NCI-H2171 treated with DMSO at 0.1 percent for 48 hours (cell line): ENCODE results near the gene SFSWAP.
"Not testable (repeated sequence)": the region's sequence is repeated elsewhere in the genome, so short reads cannot be mapped to it uniquely, and the experiment has no call there.

Experiments used
- DNase-seq: peaks from one replicate; lab custom pipeline; 2025; lab: John Stamatoyannopoulos, UW

Gene SFSWAP

DNA sequence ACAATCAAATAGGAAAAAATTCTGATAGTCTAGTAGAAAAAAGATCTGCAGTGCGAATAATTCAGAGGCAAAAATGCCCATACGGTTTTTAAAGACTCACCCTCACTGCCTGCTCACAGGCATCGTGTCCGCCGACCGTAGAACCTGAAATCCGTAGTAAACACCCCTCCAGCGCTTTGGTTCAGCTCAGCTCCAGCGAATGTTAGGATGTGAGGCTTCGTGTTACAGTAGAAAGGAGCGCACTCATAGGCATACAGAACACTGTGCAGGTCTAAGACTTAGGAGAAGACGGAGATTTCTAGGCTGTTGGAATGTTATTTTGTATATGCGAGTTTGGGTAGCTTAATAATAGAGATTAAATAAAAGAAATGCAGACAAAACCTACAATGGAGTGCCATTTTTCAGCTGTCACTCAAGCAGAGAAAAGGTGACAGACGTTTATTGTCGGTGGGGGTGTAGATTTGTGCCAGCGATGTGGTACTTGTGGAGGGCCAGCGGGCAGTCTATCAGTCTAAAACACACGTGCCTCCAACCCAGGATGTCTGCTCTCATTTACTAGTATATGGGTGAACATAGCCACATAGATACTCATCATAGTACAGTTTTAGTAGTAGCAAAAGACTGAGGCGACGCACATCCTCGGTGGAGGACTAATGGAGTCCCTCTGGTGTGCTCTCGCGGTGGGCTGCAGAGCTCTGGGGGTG, 25.7 kb downstream of the SFSWAP start:
- DNase-seq, result no peak

DNA sequence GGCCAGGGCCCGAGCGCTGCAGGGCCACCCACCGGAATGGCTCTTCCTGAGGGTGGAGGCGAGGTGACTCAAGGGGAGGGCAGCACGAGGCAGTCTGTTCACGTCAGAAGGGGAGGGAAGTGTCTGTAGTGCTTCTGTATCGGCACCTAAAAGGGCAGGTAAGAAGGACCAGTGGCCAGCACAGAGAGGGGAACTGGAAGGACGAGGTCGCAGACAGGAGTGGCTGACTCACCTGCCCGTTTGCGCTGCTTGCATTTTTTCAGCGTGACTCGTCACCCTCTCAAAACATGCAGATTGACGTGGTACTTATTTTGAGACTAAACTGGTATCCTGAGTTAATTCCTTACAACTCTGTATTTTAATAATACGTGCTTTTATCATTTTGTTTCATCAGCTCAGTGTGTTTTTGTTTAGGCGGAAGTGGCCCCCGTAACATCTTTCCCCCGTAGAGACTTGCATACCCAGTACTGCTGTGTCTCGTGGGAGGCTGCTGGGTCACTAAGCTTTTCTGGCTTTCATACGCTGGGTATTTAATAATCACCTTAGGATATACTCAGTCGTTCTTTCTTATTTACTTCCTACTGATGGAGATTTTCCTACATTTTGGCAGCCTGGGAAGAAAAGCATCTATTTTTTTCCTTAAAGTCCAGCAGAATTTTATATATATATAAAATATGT, 26.4 kb downstream of the SFSWAP start:
- no peak for DNase-seq

DNA sequence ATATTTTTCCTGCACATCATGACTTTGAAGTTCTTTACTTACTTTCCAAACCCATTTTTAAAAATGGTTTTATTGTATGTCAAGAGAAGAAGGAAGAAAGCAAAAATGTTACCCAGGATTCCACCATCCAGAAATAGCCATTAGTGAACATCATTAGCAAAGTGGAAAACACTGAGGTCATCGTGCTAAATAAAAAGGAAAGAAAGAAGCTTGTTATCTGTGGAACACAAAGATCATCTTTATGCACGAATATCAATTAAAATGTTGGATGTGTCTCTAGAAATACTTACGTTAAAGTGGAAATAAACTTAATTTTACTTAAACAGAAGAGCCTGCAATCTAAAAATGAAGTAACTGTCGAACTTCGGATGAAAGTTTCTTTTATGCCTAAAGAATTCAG, 27.3 kb downstream of the SFSWAP start:
- DNase-seq, result no peak

DNA sequence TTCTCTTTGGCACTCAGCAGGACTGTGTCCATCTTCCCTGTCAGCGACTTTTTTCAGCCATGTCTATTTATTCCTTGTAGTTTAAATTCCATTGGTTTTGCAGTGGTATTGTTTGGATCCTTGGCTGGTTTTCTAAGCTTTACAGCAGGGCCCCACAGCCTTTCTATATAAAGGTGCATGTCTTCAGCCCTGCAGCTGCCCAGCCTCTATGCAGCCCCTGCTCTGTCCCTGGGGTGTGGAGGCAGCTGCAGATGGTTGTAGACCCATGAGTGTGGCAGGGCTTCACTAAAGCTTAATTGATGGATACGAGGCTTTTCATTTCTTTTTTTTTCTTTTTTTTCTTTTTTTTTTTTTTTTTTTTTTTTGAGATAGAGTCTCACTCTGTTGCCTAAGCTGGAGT, 29.7 kb downstream of the SFSWAP start:
- no peak for DNase-seq

DNA sequence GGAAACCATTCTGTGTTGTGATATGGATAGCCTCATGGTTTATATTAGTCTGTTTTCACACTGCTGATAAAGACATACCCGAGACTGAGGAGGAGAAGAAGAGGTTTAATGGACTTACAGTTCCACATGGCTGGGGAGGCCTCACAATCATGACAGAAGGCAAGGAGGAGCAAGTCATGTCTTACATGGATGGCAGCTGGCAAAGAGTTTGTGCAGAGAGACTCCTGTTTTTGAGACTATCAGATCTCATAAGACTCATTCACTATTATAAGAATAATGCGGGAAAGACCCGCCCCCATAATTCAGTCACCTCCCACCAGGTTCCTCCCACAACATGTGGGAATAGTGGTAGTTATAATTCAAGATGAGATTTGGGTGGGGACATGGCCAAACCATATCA, 31.9 kb downstream of the SFSWAP start:
- DNase-seq, result not testable (repeated sequence)

DNA sequence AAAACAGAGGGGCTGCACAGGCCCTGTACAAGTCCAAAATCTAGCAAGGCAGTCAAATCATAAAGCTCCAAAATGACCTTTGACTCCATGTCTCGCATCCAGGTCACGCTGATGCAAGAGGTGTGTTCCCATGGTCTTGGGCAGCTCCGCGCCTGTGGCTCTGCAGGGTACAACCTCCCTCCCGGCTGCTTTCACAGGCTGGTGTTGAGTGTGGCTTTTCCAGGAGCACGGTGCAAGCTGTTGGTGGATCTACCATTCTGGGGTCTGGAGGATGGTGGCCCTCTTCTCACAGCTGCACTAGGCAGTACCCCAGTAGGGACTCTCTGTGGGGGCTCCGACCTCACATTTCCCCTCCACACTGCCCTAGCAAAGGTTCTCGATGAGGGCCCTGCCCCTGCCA, 32.5 kb downstream of the SFSWAP start:
- not testable (repeated sequence) for DNase-seq

DNA sequence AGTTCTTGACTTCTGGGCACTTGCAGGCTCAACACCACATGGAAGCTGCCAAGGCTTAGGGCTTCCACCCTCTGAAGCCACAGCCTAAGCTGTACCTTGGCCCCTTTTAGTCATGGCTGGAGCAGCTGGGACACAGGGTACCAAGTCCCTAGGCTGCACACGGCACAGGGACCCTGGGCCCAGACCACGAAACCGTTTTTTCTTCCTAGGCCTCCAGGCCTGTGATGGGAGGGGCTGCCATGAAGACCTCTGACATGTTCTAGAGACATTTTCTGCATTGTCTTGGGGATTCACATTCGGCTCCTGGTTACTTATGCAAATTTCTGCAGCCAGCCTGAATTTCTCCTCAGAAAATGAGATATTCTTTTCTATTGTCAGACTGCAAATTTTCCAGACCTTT, 33.0 kb downstream of the SFSWAP start:
- not testable (repeated sequence) for DNase-seq

DNA sequence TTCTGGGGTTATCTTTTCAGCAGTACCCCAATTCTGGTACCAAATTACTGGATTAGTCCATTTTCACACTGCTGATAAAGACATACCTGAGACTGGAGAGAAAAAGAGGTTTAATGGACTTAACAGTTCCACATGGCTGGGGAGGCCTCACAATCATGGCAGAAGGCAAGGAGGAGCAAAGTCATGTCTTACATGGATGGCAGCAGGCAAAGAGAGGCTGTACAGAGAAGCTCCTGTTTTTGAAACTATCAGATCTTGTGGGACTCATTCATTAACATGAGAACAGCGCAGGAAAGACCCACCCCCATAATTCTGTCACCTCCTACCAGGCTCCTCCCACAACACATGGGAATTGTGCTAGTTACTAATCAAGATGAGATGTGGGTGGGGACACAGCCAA, 33.8 kb downstream of the SFSWAP start:
- not testable (repeated sequence) for DNase-seq

DNA sequence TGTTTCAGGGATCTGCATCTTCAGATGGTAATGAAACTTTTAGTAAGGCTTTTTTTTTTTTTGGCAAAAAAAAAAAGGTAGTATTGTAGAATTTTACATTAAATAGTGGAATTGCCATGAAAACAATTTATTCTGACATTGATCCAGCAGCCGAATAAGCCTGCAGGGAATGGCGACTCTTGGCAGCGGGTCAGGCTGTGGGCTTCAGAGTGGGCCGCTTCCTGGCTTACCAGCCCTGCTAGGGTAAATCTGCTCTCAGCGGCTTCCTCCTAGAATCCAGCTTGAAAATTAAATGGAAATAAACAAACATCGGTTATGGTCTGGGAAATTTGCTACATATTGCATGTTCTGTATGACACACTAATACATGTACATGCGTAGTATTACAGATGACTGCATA, 34.8 kb downstream of the SFSWAP start:
- DNase-seq, result no peak

DNA sequence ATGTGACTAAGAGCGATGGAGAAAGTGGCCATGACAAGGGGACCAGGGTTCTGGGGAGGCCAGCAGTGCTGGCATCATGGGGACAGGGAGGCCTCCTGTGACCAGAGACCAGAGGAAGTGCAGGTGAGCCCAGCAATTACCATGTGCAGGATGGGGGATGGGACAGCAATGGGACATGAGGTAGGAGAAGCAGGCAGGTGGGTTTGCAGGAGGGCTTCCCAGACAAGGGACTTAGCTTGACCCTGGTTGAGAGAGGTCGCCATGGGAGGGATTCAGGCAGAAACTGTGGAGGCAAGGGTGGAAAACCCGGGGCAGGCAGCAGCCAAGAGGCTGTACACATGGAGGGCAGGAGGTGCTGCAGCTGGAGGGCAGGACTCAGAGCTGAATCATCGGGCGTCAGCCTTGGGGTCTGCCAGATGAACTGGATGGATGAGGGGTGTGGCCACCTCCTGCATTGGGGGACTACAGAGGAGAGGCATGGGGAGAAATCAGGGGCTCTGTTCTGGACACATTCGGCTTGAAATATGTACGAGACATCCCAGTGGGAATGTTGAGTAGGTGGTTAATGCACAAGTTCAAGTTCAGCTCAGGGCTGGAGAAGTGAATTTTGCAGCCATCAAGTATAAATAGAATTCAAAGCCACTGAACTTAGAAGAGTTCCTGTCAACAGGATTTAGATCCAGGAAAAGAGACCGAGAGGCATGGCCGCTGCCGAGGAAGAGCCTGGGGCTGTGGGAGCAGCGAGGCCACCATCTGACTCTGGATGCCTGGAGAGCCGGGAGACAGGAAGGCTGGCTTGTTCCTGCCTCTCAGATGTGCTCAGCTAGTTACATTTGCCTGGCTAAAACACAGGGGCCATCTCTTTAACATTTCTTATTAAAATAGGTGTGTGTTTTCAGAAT, 36.6 kb downstream of the SFSWAP start:
- no peak for DNase-seq

DNA sequence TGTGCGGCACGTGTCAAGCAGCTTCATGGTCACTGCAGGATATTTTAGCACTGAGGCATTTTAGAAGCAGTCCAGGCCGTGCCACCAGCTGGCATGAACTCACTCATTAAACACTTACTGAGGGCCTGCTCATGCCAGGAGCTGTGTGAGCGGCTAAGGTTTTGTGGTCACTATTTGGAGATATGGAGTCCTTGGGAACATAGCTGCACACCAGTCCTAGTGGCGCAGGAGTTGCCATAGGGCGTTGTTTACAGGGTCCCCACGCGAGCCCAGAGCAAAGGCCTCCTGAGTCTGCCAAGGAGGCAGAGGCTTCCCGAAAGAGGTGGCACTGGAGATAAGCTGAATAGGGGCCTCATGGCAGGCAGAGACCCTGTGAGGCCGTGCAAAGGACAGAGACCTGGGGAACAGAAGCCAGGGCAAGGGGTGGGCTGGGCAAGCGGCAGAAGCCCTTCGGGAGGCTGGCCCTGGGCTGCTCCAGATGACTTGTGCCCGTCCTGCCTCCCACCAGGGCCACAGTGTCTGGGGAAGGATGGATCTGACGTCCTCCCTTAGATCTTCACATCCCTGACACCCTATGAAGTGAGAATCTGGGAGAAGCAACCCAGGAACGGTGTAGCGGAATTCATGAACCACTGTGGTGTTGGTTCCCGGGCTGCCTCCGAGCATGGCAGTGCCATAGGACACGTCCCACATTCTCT, 38.9 kb downstream of the SFSWAP start:
- no peak for DNase-seq

DNA sequence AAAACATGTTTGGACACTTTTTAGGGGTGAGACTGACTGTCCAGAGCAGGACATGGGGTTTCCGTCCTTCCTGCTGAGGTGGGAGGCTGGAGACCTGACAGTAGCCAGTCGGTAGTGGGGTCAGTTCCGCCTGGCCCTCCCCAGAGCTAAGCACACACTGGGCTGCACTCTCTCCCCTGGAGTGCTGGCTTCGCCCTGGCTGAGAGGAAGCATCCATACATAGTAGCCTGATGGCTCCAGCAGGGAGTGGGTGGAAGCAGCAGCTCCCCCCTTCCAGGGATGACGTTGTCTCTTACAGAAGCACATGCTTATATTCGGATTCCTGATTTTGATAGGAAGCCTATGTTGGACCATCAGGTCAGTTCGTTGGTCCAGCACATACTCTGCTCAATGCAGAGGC, 40.4 kb downstream of the SFSWAP start:
- DNase-seq, result no peak

DNA sequence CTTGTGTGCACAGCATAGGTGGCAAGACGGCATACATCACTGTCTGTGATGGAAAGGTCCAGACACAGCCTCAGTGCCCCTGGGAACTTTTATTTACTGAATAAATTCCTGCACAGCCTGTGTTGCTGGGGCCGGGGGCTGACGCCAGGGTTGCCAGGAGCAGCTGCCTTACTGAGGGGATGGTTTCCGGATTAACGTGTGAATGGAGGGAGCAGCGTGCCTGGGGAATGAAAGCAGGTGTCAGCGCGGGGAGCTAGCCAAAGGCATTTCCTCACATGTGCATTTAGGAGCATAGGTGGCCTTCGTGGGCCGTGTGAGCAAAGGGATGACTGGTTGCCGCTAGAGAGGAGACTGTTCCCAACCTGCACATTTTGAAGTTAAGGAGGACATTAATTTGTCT, 41.6 kb downstream of the SFSWAP start:
- no peak for DNase-seq

DNA sequence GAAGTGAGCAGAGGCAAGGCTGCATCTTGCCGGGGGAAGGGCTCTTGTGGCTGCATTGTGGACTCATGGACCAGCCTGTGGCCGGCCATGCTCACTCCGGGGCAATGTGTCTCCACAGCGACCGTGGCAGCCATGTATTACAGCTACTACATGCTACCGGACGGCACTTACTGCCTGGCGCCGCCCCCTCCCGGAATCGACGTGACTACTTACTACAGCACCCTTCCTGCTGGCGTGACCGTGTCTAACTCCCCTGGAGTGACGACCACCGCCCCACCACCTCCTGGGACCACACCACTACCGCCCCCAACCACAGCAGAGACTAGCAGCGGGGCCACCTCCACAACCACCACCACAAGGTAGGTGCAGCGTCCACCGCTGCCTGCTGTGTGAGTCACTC, 42.1 kb downstream of the SFSWAP start:
- no peak for DNase-seq

DNA sequence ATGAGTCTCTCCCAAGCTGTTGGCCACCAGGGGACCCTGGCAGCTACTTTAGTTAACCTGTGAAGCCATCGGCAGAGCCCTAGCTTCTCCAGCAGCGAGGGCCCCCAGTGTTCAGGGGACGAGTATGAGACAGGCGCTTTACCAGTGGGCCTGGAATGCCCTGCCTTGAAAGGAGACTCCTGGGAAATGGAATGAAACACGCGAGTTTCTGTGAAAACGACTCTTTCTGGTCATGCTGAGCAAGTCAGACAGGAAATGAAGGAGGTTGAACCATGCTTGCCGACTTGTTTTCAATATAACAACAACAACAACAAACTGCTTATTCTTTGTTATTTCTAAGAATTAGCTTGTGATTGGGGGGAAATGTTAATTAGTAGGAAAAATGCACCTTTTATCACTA, 42.9 kb downstream of the SFSWAP start:
- DNase-seq, result no peak

DNA sequence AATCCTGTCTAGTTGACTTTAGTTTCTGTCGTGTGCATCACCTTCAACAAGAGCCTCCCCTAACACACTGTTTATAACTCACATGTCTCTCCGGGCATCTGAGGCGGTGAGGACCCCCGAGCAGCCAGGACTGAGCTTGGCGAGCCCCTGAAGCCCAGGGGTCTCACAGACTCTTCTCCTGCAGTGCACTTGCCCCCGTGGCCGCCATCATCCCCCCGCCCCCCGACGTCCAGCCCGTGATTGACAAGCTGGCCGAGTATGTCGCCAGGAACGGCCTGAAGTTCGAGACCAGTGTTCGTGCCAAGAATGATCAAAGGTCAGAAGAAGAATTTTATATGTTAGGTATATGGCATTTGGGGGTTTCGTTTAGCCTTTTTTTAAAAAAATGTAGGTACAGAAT, 43.3 kb downstream of the SFSWAP start:
- DNase-seq, result no peak

DNA sequence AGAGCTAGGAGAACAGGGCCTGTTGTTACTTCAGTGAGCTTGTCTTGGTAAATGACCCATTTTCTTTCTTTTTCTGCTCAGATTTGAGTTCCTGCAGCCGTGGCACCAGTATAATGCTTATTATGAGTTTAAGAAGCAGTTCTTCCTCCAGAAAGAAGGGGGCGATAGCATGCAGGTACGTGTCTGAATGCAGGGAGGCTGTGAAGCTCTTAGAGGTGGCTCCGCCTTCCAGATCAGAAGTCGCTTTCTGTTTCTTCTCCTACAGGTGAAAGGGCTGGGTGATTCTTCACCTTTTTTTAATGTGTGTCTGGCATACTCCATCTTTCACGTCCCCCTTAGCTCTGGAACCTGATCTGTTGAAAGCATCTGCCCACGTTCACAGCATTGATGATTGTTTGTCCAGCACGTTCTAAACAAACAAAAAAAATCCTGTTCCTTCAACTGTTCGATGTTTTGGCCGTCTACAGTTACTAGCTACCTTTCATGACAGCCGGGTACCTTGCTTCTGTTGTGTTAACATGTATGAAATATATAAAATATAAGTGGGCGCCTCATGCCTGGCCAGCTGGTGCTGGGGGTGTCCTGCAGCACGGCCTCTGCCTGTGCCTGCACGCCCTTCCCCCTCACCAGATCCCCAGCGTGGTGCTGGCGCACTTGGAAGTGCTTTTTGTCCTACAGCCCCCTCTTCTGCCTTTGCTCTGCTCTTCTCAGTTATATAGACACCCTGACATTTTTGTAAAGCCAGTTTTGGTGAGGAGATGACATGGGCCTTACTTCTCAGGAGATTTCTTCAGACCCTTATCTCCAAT, 44.6 kb downstream of the SFSWAP start:
- DNase-seq, result peak; percentile 58

DNA sequence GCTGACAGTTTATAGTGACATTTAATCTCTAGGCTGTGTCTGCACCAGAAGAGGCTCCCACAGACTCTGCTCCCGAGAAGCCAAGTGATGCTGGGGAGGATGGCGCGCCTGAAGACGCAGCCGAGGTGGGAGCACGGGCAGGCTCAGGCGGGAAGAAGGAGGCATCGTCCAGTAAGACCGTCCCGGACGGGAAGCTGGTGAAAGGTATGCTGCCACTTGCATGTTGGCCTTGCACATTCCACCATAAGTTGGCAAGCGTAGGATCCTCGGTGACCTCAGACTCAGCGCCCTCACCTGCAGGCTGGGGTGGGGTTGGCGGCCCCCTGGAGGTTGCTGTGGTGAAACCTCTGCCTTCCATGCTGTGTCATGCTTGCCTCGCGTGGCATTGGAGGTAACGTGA, 45.6 kb downstream of the SFSWAP start:
- no peak for DNase-seq

DNA sequence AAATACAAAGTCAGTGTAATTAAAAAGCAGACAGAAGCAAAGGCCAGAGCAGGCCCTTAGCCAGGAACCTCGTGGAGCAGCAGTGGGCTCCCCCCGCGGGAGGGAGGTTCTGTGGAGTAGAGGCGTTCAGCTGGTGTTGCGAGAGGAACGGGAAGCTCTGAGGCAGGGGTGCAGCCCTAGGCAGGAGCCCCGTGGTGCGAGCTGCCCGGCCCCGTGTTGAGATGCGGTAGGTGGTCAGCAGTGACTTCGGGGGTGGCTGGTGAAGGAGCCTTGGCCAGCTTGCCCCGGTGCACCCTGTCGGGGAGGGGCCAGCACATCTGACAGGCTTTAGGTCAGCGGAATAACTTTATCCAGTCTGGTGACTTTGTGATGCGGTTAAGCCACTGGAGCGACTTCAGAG, 46.2 kb downstream of the SFSWAP start:
- no peak for DNase-seq

DNA sequence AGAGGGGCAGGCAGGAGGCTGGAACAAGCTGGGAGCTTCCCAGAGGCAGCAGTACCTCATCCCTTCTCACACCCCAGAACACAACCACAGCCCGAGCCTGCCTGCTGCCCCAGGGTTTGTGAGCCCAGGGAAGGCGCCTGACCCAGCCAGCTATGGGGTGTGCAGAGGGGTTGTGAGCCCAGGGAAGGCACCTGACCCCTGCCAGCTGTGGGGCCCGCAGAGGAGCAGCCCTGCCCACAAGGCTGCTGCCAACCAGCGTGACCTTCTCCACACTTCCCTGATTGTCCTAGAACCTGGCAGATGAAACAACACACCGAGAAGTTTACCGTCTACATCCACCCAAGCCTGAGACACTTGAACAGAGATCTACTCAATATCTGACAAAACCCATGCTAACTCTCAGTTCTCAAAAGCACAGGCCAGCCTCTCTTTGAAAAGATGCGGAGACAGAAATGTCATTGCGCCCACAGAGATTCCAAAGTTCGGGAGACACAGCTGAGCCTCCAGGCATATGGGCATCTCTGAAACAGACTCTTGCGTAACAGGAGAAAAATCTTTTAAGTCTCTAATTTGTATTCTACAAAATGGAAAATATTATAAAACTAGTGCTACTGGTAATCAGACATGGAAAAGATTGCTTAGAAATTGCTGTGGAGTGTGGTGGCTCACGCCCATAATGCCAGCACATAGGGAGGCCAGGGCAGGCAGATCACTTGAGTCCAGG, 47.3 kb downstream of the SFSWAP start:
- DNase-seq, result no peak

DNA sequence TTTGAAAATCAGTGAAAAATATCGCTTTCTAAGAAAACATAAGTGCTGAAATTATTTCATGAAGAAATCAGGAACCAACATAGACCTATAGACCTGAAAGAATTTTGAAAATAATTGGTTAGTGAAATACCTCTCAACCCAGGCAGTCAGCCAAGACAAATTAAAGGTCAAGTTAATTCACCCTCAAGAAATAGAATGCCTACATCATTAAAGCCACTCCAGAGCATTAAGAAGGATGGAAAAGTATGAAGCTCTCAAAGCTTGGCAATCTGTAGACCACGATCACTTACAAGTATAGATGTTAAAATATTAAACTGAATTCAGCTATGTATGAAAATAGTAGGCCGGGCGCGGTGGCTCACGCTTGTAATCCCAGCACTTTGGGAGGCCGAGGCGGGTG, 48.3 kb downstream of the SFSWAP start:
- no peak for DNase-seq
